ENCODE measurements around the gene PRC1. TPM values are rescaled to one million over a fixed set of nuclear protein-coding genes. Genes with fewer than 3 reads are reported as not detected.

The PRC1 gene
- total and polyA plus RNA-seq, 2 experiments from 2014 or later: 20.1 to 209 TPM

- Histone ChIP-seq H3K27ac (no peak overlapping the region), H3K4me1 (ENCODE audit: low read depth) (no peaks in the 10 kb centered on the region), H3K36me3 (peaks cover 37% of the 10 kb centered on the region), H3K27me3 (no peaks in the 10 kb centered on the region), H3K4me3 (no peak overlapping the region), H3K9me3 (ENCODE audit: low read depth) (no peaks in the 10 kb centered on the region)
- no peak for DNase-seq (ENCODE audit: low read depth in 1 of 2, low spot score in 1 of 2)
- no peak for TF ChIP-seq CTCF (IDR thresholded peaks at IDR 0.05; ENCODE audit: low read depth, low read length)
Observed at GRCh38 chr15:91001209-91001608, 6.9 kb upstream of the PRC1 start.

- Histone ChIP-seq H3K27ac (no peak overlapping the region), H3K4me1 (ENCODE audit: low read depth) (no peaks in the 10 kb centered on the region), H3K9me3 (ENCODE audit: low read depth) (no peaks in the 10 kb centered on the region), H3K4me3 (no peak overlapping the region), H3K36me3 (peaks cover 32% of the 10 kb centered on the region), H3K27me3 (no peaks in the 10 kb centered on the region)
- DNase-seq (ENCODE audit: low read depth in 1 of 2, low spot score in 1 of 2): no peak
- no peak for TF ChIP-seq CTCF (IDR thresholded peaks at IDR 0.05; ENCODE audit: low read depth, low read length)
Observed at GRCh38 chr15:90998737-90999136, 4.4 kb upstream of the PRC1 start.

DNA sequence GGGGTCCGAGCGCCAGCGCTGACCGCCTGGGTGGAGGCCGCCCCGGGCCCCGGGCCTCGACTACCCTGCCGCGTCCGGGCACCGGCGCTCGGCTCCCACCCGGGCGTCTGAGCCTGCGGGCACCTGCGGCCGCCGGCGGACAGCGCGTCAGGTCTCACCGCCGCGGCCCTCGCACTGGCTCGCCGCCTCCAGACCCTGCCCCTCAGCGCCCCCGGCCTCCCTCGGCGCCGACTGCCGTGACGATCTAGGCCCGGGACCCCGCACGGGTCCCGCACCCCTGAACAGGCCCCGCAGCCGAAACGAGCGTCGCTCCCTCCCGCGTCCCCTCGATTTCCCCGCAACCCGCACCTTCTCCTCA, 297 bp downstream of the PRC1 start:
- no peak for TF ChIP-seq CTCF (IDR thresholded peaks at IDR 0.05; ENCODE audit: low read depth, low read length)
- H3K27me3 ChIP-seq: no peaks in the 10 kb centered on the region
- peak in 1 of 2 donors; percentile 45 for DNase-seq (ENCODE audit: low read depth in 1 of 2, low spot score in 1 of 2)
- peaks cover 9% of the 10 kb centered on the region for H3K36me3 ChIP-seq
- peak overlapping the region; percentile 90 for H3K27ac ChIP-seq
- H3K4me3 ChIP-seq: peak overlapping the region; percentile 99
- no peaks in the 10 kb centered on the region for H3K4me1 ChIP-seq (ENCODE audit: low read depth)
- H3K9me3 ChIP-seq (ENCODE audit: low read depth): no peaks in the 10 kb centered on the region

GRCh38 chr15:90991587-90992285, 2.6 kb downstream of the PRC1 start:
- no peak overlapping the region for H3K4me3 ChIP-seq
- peak overlapping the region; percentile 26 for H3K27ac ChIP-seq
- no peaks in the 10 kb centered on the region for H3K27me3 ChIP-seq
- no peaks in the 10 kb centered on the region for H3K9me3 ChIP-seq (ENCODE audit: low read depth)
- no peak for TF ChIP-seq CTCF (IDR thresholded peaks at IDR 0.05; ENCODE audit: low read depth, low read length)
- no peak for DNase-seq (ENCODE audit: low read depth in 1 of 2, low spot score in 1 of 2)
- H3K4me1 ChIP-seq (ENCODE audit: low read depth): peaks cover 15% of the 10 kb centered on the region
- no peaks in the 10 kb centered on the region for H3K36me3 ChIP-seq

DNA sequence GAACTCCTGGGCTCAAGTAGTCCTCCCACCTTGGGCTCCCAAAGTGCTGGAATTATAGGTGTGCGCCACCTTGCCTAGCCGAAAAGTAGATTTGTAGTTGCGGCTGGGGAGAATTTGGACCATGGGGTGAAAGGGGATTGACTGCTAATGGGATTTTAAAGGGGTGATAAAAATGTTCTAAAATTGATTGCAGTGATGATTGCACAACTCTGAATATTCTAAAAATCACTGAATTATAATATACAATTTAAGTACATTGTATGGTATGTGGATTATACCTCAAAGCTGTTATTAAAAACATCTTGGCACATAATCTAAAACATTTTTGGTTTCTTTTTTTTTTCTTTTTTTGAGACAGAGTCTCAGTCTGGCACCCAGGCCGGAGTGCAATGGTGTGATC, 3.9 kb downstream of the PRC1 start:
- TF ChIP-seq CTCF (IDR thresholded peaks at IDR 0.05; ENCODE audit: low read depth, low read length): no peak
- no peak overlapping the region for H3K4me3 ChIP-seq
- H3K4me1 ChIP-seq (ENCODE audit: low read depth): peaks cover 15% of the 10 kb centered on the region
- no peaks in the 10 kb centered on the region for H3K36me3 ChIP-seq
- no peak overlapping the region for H3K27ac ChIP-seq
- no peak for DNase-seq (ENCODE audit: low read depth in 1 of 2, low spot score in 1 of 2)
- no peaks in the 10 kb centered on the region for H3K27me3 ChIP-seq
- no peaks in the 10 kb centered on the region for H3K9me3 ChIP-seq (ENCODE audit: low read depth)

Data from cardiac muscle cell (in vitro differentiated cells and primary cell).